ENCODE data around the gene IYD.

Gene IYD

GRCh38 chr6:150394899-150395295, 26.1 kb downstream of the IYD start:
- no peak for TF ChIP-seq GATA1 (IDR thresholded peaks at IDR 0.05; ENCODE audit: low read depth, low read length)
- no peak for TF ChIP-seq POLR2A (IDR thresholded peaks at IDR 0.05; ENCODE audit: low read length)
- no peak for DNase-seq

GRCh38 chr6:150395388-150396009, 26.7 kb downstream of the IYD start:
- no peak for TF ChIP-seq GATA1 (IDR thresholded peaks at IDR 0.05; ENCODE audit: low read depth, low read length)
- TF ChIP-seq POLR2A (IDR thresholded peaks at IDR 0.05; ENCODE audit: low read length) = no peak
- DNase-seq = peak; percentile 35 to 61

- no peak for DNase-seq
- TF ChIP-seq POLR2A (IDR thresholded peaks at IDR 0.05; ENCODE audit: low read length) (no peak), GATA1 (IDR thresholded peaks at IDR 0.05; ENCODE audit: low read depth, low read length) (no peak)
These were observed 34.8 kb downstream of the IYD start for GRCh38 chr6:150403458-150404246.

- TF ChIP-seq POLR2A (IDR thresholded peaks at IDR 0.05; ENCODE audit: low read length) (no peak), GATA1 (IDR thresholded peaks at IDR 0.05; ENCODE audit: low read depth, low read length) (no peak)
- DNase-seq = no peak
These were observed 38.1 kb downstream of the IYD start for GRCh38 chr6:150406948-150407347.

GRCh38 chr6:150408842-150409241, 40.0 kb downstream of the IYD start:
- no peak for DNase-seq

GRCh38 chr6:150409576-150410066, 40.8 kb downstream of the IYD start:
- TF ChIP-seq GATA1 (IDR thresholded peaks at IDR 0.05; ENCODE audit: low read depth, low read length) = no peak
- TF ChIP-seq POLR2A (IDR thresholded peaks at IDR 0.05; ENCODE audit: low read length) = no peak
- DNase-seq = peak in 1 of 2 experiments; percentile 4

More at GRCh38 chr6:150408842-150409241, 40.0 kb downstream of the IYD start:
- no peak for TF ChIP-seq POLR2A (IDR thresholded peaks at IDR 0.05; ENCODE audit: low read length)
- no peak for TF ChIP-seq GATA1 (IDR thresholded peaks at IDR 0.05; ENCODE audit: low read depth, low read length)

GRCh38 chr6:150410399-150410798, 41.6 kb downstream of the IYD start:
- DNase-seq = no peak
- TF ChIP-seq POLR2A (IDR thresholded peaks at IDR 0.05; ENCODE audit: low read length) (no peak), GATA1 (IDR thresholded peaks at IDR 0.05; ENCODE audit: low read depth, low read length) (no peak)

- TF ChIP-seq POLR2A (IDR thresholded peaks at IDR 0.05; ENCODE audit: low read length) = no peak
- no peak for TF ChIP-seq GATA1 (IDR thresholded peaks at IDR 0.05; ENCODE audit: low read depth, low read length)
- no peak for DNase-seq
These were observed 42.1 kb downstream of the IYD start for GRCh38 chr6:150410906-150411305.

GRCh38 chr6:150412221-150412620, 43.4 kb downstream of the IYD start:
- DNase-seq = no peak
- TF ChIP-seq POLR2A (IDR thresholded peaks at IDR 0.05; ENCODE audit: low read length) = no peak

- TF ChIP-seq POLR2A (IDR thresholded peaks at IDR 0.05; ENCODE audit: low read length) (no peak), GATA1 (IDR thresholded peaks at IDR 0.05; ENCODE audit: low read depth, low read length) (no peak)
These were observed 44.4 kb downstream of the IYD start for GRCh38 chr6:150413198-150413597.

GRCh38 chr6:150413781-150414281, 45.0 kb downstream of the IYD start:
- peak in 1 of 2 experiments; percentile 4 for DNase-seq

More at GRCh38 chr6:150413198-150413597, 44.4 kb downstream of the IYD start:
- no peak for DNase-seq

GRCh38 chr6:150416128-150416527, 47.3 kb downstream of the IYD start:
- TF ChIP-seq POLR2A (IDR thresholded peaks at IDR 0.05; ENCODE audit: low read length) = no peak
- no peak for TF ChIP-seq GATA1 (IDR thresholded peaks at IDR 0.05; ENCODE audit: low read depth, low read length)
- no peak for DNase-seq

More at GRCh38 chr6:150413781-150414281, 45.0 kb downstream of the IYD start:
- TF ChIP-seq POLR2A (IDR thresholded peaks at IDR 0.05; ENCODE audit: low read length) (no peak), GATA1 (IDR thresholded peaks at IDR 0.05; ENCODE audit: low read depth, low read length) (no peak)

GRCh38 chr6:150417250-150417649, 48.4 kb downstream of the IYD start:
- DNase-seq = no peak
- TF ChIP-seq POLR2A (IDR thresholded peaks at IDR 0.05; ENCODE audit: low read length) (no peak), GATA1 (IDR thresholded peaks at IDR 0.05; ENCODE audit: low read depth, low read length) (no peak)

Measured in erythroblast (primary cell).